Calu3 (cell line): ENCODE measurements around the gene UTS2B. TPM values are rescaled to one million over a fixed set of nuclear protein-coding genes. Genes with fewer than 3 reads are reported as not detected.

ENCODE experiments used
- BruUV-seq: library from RNA; stranded (reverse); fragments of 400-500 nt; replicated peaks from 2 replicates; lab custom pipeline; 2021; lab: Mats Ljungman, UMichigan
- CTCF ChIA-PET: fragments of 300-600 bp; sonication (Branson Sonifier 250); formaldehyde crosslinking; loops from one replicate; lab custom pipeline; 2022; ENCODE audit warnings: antibody characterized with exemption; lab: Charles Lee
- DNase-seq: peaks from one replicate; pipeline ENCODE4 v3.0.0; 2022
- H3K27ac Mint-ChIP-seq: one replicate; pipeline ENCODE4 v1.8.0; 2022; ENCODE audit warnings: mixed read lengths; ENCODE audit not compliant: unreplicated experiment
- H3K27me3 Mint-ChIP-seq: one replicate; pipeline ENCODE4 v1.8.0; 2022; ENCODE audit warnings: mixed read lengths; ENCODE audit not compliant: unreplicated experiment
- H3K36me3 Mint-ChIP-seq: one replicate; pipeline ENCODE4 v1.8.0; 2022; ENCODE audit warnings: mild to moderate bottlenecking, moderate library complexity, mixed read lengths; ENCODE audit not compliant: insufficient read depth, unreplicated experiment
- H3K4me1 Mint-ChIP-seq: one replicate; pipeline ENCODE4 v1.8.0; 2022; ENCODE audit warnings: mild to moderate bottlenecking, low read depth, mixed read lengths; ENCODE audit not compliant: unreplicated experiment
- H3K4me3 Mint-ChIP-seq: one replicate; pipeline ENCODE4 v1.8.0; 2022; ENCODE audit warnings: mild to moderate bottlenecking, low read depth, moderate library complexity, mixed read lengths; ENCODE audit not compliant: unreplicated experiment
- H3K9me3 Mint-ChIP-seq: one replicate; pipeline ENCODE4 v1.8.0; 2022; ENCODE audit warnings: low read depth, mixed read lengths; ENCODE audit not compliant: unreplicated experiment
- intact Hi-C: fragments of 100-400 bp; cut with micrococcal nuclease; formaldehyde crosslinking; loops from one replicate; pipeline ENCODE4 v1.10.0; 2022; ENCODE audit not compliant: unreplicated experiment
- total RNA-seq: library from RNA; stranded (reverse); gene quantifications from 2 replicates; pipeline ENCODE4 v1.2.3, GENCODE V29; 2022
- TF ChIP-seq, protein P1 (sequence below): fragments of 200-600 bp; IDR thresholded peaks from one replicate; pipeline ENCODE4 v1.8.0; 2022; ENCODE audit warnings: antibody characterized with exemption; ENCODE audit not compliant: unreplicated experiment

UTS2B gene
- total RNA-seq, 1 experiment from 2014 or later: 1.5 TPM

GRCh38 chr3:191294291-191294690, 36.0 kb downstream of the UTS2B start:
- H3K27me3 Mint-ChIP-seq: no peaks in the 10 kb centered on the region
- H3K4me3 Mint-ChIP-seq: no peak overlapping the region
- no peaks in the 10 kb centered on the region for H3K36me3 Mint-ChIP-seq
- CTCF ChIA-PET: no interaction called here
- no peak overlapping the region for H3K27ac Mint-ChIP-seq
- TF ChIP-seq, protein P1, sequence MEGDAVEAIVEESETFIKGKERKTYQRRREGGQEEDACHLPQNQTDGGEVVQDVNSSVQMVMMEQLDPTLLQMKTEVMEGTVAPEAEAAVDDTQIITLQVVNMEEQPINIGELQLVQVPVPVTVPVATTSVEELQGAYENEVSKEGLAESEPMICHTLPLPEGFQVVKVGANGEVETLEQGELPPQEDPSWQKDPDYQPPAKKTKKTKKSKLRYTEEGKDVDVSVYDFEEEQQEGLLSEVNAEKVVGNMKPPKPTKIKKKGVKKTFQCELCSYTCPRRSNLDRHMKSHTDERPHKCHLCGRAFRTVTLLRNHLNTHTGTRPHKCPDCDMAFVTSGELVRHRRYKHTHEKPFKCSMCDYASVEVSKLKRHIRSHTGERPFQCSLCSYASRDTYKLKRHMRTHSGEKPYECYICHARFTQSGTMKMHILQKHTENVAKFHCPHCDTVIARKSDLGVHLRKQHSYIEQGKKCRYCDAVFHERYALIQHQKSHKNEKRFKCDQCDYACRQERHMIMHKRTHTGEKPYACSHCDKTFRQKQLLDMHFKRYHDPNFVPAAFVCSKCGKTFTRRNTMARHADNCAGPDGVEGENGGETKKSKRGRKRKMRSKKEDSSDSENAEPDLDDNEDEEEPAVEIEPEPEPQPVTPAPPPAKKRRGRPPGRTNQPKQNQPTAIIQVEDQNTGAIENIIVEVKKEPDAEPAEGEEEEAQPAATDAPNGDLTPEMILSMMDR: no peak
- BruUV-seq: no TSS peak
- DNase-seq: no peak
- intact Hi-C loops: no loop called here
- no peaks in the 10 kb centered on the region for H3K9me3 Mint-ChIP-seq
- no peaks in the 10 kb centered on the region for H3K4me1 Mint-ChIP-seq

DNA sequence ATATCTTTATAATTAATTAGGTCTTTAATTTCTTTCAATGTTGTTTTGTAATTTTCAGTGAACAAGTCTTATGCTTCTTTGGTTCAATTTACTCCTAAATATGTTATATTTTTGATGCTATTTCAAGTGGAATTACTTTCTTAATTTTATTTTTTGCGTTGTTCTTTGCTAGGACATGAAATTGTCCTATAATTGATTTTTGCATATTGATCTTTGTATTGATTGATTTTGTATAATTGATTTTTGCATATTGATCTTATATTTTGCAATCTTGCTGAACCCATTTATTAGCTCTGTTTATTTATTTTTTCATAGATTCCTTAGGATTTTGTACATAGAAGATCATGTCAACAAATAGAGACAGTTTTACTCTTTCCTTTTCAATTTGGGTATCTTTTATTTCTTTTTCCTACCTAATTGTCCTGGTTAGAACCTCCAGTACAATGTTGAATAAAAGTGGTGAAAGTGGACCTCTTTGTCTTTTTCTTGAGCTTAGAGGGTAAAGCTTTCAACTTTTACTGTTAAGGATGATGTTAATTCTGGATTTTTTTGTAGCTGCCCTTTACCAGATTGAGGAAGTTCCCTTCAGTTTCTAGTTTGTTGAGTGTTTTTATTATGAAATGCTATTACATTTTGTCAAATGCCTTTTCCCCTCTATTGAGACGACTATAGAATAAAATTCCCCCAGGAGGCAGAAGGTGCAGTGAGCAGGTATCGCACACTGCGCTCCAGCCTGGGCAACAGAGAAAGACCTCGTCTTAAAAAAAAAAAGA, 37.9 kb downstream of the UTS2B start:
- no peaks in the 10 kb centered on the region for H3K27me3 Mint-ChIP-seq
- BruUV-seq: no TSS peak
- H3K9me3 Mint-ChIP-seq: no peaks in the 10 kb centered on the region
- H3K36me3 Mint-ChIP-seq: no peaks in the 10 kb centered on the region
- H3K4me3 Mint-ChIP-seq: no peak overlapping the region
- intact Hi-C loops: no loop called here
- no peaks in the 10 kb centered on the region for H3K4me1 Mint-ChIP-seq
- H3K27ac Mint-ChIP-seq: no peak overlapping the region
- DNase-seq: no peak
- TF ChIP-seq, protein P1: no peak
- CTCF ChIA-PET: interaction anchor here (1.0 kb wide), 1 partner anchor 1620 kb away, joined by 3 read pairs; no protein-coding TSS in a partner anchor

- intact Hi-C loops: no loop called here
- Mint-ChIP-seq H3K9me3 (no peaks in the 10 kb centered on the region), H3K27ac (no peak overlapping the region), H3K27me3 (no peaks in the 10 kb centered on the region), H3K4me1 (peaks cover 8% of the 10 kb centered on the region), H3K36me3 (no peaks in the 10 kb centered on the region), H3K4me3 (no peak overlapping the region)
- no peak for DNase-seq
- TF ChIP-seq, protein P1: no peak
- BruUV-seq: no TSS peak
- CTCF ChIA-PET: no interaction called here
Observed at GRCh38 chr3:191290311-191291025, 39.9 kb downstream of the UTS2B start.

GRCh38 chr3:191283400-191283799, 46.9 kb downstream of the UTS2B start:
- CTCF ChIA-PET: interaction anchor here (1.0 kb wide), 1 partner anchor 24 kb away, joined by 3 read pairs; no protein-coding TSS in a partner anchor
- H3K36me3 Mint-ChIP-seq: no peaks in the 10 kb centered on the region
- intact Hi-C loops: no loop called here
- no peak for DNase-seq
- no peaks in the 10 kb centered on the region for H3K27me3 Mint-ChIP-seq
- TF ChIP-seq, protein P1: no peak
- peaks cover 18% of the 10 kb centered on the region for H3K4me1 Mint-ChIP-seq
- H3K4me3 Mint-ChIP-seq: no peak overlapping the region
- H3K27ac Mint-ChIP-seq: no peak overlapping the region
- H3K9me3 Mint-ChIP-seq: no peaks in the 10 kb centered on the region
- no TSS peak for BruUV-seq
